HAP-1 (cell line): ENCODE measurements around the gene DISC1.

Experiments
- DNase-seq, 2 experiments: peaks; one replicate each; pipeline ENCODE4 v3.0.0-alpha.2; 2016 to 2020; ENCODE audit warnings: low spot score in 2 of 2
- H3K27me3 ChIP-seq: fragments of 250-450 bp; sonication (Bioruptor Pico); 2 replicates; pipeline ENCODE4 v1.5.1; 2020; ENCODE audit warnings: low read depth, mild to moderate bottlenecking, moderate library complexity
- H3K36me3 ChIP-seq: fragments of 250-450 bp; sonication (Bioruptor Pico); replicated peaks from 2 replicates; pipeline ENCODE4 v1.5.1; 2020; ENCODE audit warnings: mild to moderate bottlenecking
- H3K4me1 ChIP-seq: fragments of 250-450 bp; sonication (Bioruptor Pico); 2 replicates; pipeline ENCODE4 v1.5.1; 2020; ENCODE audit warnings: mild to moderate bottlenecking
- H3K4me3 ChIP-seq: fragments of 250-450 bp; sonication (Bioruptor Pico); 2 replicates; pipeline ENCODE4 v1.5.1; 2020; ENCODE audit warnings: mild to moderate bottlenecking, moderate library complexity
- H3K9me3 ChIP-seq: fragments of 250-450 bp; sonication (Bioruptor Pico); 2 replicates; pipeline ENCODE4 v1.5.1; 2020; ENCODE audit warnings: mild to moderate bottlenecking, moderate library complexity
- in situ Hi-C: fragments of 300-500 bp; cut with MboI; formaldehyde crosslinking; loops from 3 replicates; pipeline ENCODE4 v1.14.3; 2020; ENCODE audit warnings: low sequenced_read_pairs, inconsistent platforms, mixed read lengths

Gene DISC1

DNA sequence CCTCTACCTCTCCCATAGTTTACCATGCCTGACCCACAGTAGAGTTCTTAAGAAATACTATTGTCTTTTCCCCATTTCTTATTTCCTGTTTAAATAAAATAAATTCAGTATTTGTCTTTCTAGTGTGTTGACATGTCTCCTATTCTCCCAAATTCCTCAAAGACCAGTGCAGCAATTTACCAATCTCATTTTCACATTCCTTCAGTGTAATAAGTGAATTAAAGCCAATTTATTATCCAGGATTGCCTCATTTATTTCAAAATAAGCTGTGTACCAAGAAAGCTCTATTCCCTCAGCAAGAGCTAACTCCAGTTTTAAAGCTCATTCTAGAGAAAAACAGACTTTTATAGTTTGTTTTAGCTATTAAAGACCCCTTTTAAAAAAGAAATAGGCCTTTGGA, 49.9 kb downstream of the DISC1 start:
- no peaks in the 10 kb centered on the region for H3K36me3 ChIP-seq
- in situ Hi-C loops: no loop called here
- no peak overlapping the region for H3K4me3 ChIP-seq
- no peaks in the 10 kb centered on the region for H3K4me1 ChIP-seq
- H3K27me3 ChIP-seq: no peaks in the 10 kb centered on the region
- H3K9me3 ChIP-seq: no peaks in the 10 kb centered on the region
- no peak for DNase-seq

DNA sequence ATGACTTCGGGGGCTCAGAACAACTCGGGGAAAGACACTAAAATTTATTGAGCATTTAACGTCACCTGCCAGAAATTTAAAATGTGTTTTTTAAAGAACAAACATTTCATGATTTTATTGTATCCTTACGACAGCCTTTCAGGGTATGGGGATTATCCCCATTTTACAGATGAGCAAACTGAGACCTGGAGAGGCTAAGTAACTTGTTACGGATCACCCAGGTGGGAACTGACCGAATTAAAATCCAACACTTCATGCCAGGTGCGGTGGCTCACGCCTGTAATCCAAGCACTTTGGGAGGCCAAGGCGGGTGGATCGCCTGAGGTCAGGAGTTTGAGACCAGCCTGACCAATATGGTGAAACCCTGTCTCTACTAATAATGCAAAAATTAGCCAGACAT, 50.9 kb downstream of the DISC1 start:
- Histone ChIP-seq H3K36me3 (no peaks in the 10 kb centered on the region), H3K27me3 (no peaks in the 10 kb centered on the region), H3K4me3 (no peak overlapping the region), H3K9me3 (no peaks in the 10 kb centered on the region), H3K4me1 (no peaks in the 10 kb centered on the region)
- in situ Hi-C loops: no loop called here
- DNase-seq: no peak

DNA sequence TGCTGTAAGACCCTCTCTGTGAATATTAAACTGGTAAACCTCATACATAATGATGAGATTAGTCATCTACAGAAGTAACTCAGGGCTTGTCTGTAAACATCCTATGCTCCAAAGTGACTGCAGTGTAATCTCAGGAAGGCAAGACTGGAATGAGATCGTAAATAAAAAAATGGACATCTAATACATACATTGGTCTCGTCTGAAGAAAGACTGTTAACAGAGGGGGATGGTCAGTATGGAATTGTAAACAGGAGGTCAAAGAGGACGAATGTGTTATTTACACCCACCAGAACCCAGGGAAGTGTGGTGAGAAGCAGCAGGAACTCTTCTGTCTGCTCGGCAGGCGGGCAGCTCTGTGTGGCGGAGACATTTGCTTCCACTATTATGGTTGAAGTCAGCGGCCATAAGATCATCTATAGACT, 51.4 kb downstream of the DISC1 start:
- no peaks in the 10 kb centered on the region for H3K36me3 ChIP-seq
- no peaks in the 10 kb centered on the region for H3K9me3 ChIP-seq
- H3K4me3 ChIP-seq: no peak overlapping the region
- no peaks in the 10 kb centered on the region for H3K4me1 ChIP-seq
- H3K27me3 ChIP-seq: no peaks in the 10 kb centered on the region
- no peak for DNase-seq
- in situ Hi-C loops: no loop called here

DNA sequence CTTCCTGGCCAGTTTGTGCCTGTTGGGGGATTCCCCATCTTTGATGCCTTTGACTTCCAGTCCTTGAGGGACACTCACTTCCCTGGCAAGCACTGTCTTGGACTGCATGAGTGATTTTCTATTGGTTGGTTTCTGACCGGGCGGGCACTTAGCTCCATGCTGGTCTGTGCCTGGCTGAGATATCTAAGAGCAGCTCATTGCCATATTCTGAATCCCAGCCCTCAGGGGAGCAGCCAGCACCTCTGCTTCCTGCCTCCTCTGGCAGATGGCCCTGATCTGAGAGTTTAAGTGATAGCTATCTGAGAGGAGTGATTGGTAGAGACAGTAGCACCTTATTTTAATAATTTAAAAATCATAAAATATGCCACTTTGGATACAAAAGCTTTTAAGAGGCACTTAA, 52.5 kb downstream of the DISC1 start:
- Histone ChIP-seq H3K9me3 (no peaks in the 10 kb centered on the region), H3K36me3 (no peaks in the 10 kb centered on the region), H3K4me3 (no peak overlapping the region), H3K4me1 (no peaks in the 10 kb centered on the region), H3K27me3 (no peaks in the 10 kb centered on the region)
- in situ Hi-C loops: no loop called here
- DNase-seq: no peak

DNA sequence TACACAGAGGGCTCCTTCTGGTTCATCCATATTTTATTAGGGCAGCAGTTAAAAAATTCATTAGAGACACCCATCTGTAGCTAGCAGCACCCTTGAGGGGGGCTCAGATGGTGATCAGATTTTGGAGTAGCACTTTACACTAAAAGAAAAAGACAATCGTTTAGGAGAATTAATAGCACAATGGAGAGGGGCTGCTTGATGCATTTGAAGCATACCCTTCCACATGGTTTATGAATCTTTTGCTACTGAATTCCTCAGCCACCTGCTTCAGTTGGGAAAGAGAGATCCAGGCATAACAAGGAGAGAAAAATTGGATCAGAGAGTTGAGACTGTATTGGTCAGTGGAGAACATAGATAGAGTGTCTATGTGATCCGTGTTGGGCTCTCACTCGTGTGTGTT, 54.4 kb downstream of the DISC1 start:
- no peak for DNase-seq
- in situ Hi-C loops: no loop called here
- no peak overlapping the region for H3K4me3 ChIP-seq
- H3K27me3 ChIP-seq: no peaks in the 10 kb centered on the region
- no peaks in the 10 kb centered on the region for H3K4me1 ChIP-seq
- H3K9me3 ChIP-seq: no peaks in the 10 kb centered on the region; the same call in 1 of the 2 replicates
- H3K36me3 ChIP-seq: no peaks in the 10 kb centered on the region

DNA sequence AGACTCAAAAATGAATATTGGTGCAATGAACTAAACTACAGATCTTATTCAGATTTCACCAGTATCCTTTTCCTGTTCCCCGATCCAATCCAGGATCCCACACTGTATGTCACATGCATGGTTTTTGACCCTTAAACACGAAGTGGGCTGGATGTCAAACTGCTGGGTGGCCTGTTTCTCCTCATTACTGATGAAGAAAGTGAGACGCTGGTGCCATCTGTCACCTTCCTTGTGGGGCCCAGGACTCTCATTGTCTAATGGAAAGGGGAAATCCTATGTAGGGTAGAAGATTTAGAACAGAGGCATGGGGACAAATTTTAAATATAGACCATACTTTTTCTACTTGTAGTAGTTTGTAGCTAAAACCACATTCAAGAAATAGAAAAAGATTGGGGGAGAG, 56.2 kb downstream of the DISC1 start:
- Histone ChIP-seq H3K4me3 (no peak overlapping the region), H3K27me3 (no peaks in the 10 kb centered on the region), H3K36me3 (no peaks in the 10 kb centered on the region), H3K4me1 (no peaks in the 10 kb centered on the region), H3K9me3 (no peaks in the 10 kb centered on the region; the same call in 1 of the 2 replicates)
- in situ Hi-C loops: no loop called here
- no peak for DNase-seq

DNA sequence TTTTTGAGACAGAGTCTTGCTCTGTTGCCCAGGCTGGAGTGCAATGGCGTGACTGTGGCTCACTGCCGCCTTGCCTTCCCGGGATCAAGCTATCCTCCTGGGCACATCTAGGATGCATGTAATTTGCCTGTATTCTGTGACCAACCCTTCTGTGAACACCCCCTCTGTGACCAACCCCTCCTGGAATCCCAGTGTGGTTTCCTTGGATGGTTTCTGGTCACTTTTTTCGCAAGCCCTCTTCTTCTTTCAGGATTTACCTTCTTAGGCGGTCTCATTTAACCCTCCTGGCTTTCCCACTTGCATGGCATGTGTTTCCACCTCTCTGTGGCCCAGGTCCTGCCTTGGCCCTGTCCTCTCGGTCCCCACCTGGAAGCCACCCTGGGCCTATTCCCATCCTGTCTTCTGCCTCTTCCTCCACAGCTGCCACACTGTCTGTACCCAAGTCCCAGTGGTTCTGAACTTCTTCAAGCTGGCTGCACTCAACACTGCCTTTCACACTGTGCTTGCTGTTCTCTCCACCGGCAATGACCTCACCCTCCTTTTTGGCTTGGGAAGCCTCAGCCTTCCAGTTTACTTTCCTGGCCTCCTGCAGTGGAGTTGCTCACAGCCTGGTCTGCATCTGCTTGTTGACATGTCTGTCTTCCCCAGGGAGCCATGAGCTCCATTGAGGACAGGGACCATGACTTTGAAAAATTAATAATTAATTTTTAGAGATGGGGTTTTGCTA, 57.0 kb downstream of the DISC1 start:
- Histone ChIP-seq H3K27me3 (no peaks in the 10 kb centered on the region), H3K9me3 (no peaks in the 10 kb centered on the region; the same call in 1 of the 2 replicates), H3K36me3 (no peaks in the 10 kb centered on the region), H3K4me1 (no peaks in the 10 kb centered on the region), H3K4me3 (no peak overlapping the region)
- in situ Hi-C loops: no loop called here
- no peak for DNase-seq

DNA sequence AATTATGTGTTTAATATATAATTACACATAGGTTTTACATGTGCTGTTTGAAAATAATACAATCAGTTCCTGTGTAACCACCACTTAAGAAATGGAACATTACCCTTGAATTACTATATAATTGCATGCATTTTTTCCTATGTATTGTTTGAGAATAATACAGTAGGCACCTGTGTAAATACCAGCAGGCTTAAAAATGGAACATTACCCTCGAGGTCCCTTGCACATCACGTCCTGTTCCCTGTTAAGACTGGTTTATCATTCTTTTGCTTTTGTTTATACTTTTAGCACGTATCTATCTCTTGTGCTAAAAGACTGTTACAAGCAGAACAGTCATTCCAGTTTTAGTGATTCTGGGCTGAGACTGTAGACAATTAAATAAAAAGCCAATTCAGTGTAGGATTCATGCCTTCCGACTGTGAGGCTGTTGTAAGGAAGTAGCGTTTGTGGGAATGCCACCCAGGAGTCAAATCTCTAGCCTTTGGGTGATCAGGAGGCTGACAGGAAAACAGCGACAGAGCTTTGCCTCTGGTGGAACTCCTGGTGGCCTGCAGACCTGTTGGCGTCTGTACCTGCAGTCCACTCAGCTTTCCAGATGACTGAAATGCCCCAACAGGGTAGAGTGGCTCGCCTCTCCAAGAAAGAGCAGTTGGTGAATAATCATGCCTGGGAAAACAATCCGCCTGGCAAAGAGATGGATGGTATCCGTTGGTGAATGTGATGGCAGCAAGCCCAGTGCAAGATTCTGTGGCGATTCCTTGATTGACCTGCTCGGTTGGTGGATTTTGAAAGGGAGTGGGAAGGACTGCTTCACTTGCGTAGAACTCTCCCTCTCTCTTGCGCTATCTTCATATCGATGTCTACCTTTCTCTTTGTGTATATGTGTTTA, 58.0 kb downstream of the DISC1 start:
- Histone ChIP-seq H3K4me3 (no peak overlapping the region), H3K36me3 (no peaks in the 10 kb centered on the region), H3K9me3 (no peaks in the 10 kb centered on the region; the same call in 1 of the 2 replicates), H3K4me1 (no peaks in the 10 kb centered on the region), H3K27me3 (no peaks in the 10 kb centered on the region)
- in situ Hi-C loops: no loop called here
- no peak for DNase-seq

DNA sequence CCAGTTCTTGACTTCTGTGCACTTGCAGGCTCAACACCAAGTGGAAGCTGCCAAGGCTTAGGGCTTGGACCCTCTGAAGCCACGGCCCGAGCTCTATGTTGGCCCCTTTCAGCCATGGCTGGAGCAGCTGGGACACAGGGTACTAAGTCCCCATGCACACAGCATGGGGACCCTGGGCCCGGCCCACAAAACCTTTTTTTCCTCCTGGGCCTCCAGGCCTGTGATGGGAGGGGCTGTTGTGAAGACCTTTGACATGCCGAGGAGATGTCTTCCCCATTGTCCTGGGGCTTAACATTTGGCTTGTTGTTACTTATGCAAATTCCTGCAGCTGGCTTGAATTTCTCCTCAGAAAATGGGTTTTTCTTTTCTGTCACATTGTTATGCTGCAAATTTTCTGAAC, 59.8 kb downstream of the DISC1 start:
- Histone ChIP-seq H3K9me3 (no peaks in the 10 kb centered on the region; the same call in 1 of the 2 replicates), H3K4me1 (no peaks in the 10 kb centered on the region), H3K27me3 (no peaks in the 10 kb centered on the region), H3K4me3 (no peak overlapping the region), H3K36me3 (no peaks in the 10 kb centered on the region)
- no peak for DNase-seq
- in situ Hi-C loops: no loop called here

DNA sequence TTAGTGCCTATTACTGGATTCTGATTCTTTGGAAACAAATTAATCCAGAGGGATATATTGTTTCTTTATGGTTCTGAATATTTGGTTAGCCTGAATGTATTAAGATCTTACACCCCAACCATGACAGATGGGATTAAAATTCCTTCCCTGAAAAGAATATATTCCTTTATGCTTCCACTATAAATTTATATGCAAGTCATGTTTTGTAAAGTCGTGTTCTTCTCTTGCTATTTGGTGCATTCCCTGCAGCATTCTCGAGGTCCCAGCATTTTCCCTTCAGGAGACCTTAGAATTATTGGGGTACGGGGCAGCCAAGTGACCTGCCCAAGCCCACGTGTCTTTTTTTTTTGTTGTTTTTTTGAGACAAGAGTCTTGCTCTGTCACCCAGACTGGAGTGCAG, 62.4 kb downstream of the DISC1 start:
- Histone ChIP-seq H3K27me3 (no peaks in the 10 kb centered on the region), H3K36me3 (no peaks in the 10 kb centered on the region), H3K4me3 (no peak overlapping the region), H3K4me1 (no peaks in the 10 kb centered on the region), H3K9me3 (no peaks in the 10 kb centered on the region; the same call in 1 of the 2 replicates)
- DNase-seq: no peak
- in situ Hi-C loops: no loop called here

DNA sequence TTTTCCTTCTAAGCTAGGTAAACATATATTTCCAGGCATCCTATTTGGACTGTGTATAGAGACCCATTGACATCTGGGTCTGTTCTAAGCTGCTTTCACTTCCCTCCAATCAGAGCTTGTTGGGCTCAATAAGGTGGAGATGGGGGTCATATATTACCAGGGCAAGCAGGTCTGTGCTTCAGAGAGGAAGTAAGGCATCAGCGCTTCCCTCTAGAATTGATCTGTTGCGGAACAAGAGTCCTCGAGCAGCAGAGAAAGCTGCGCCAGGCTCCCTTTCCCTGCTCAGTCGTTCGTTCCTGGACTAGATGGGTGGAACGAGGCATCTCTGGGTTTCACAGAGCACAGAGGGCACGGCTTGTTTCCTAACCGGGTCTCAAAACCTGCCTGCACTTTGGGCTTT, 63.5 kb downstream of the DISC1 start:
- Histone ChIP-seq H3K4me1 (no peaks in the 10 kb centered on the region), H3K4me3 (no peak overlapping the region), H3K27me3 (no peaks in the 10 kb centered on the region), H3K36me3 (no peaks in the 10 kb centered on the region), H3K9me3 (no peaks in the 10 kb centered on the region; the same call in 1 of the 2 replicates)
- no peak for DNase-seq
- in situ Hi-C loops: no loop called here

DNA sequence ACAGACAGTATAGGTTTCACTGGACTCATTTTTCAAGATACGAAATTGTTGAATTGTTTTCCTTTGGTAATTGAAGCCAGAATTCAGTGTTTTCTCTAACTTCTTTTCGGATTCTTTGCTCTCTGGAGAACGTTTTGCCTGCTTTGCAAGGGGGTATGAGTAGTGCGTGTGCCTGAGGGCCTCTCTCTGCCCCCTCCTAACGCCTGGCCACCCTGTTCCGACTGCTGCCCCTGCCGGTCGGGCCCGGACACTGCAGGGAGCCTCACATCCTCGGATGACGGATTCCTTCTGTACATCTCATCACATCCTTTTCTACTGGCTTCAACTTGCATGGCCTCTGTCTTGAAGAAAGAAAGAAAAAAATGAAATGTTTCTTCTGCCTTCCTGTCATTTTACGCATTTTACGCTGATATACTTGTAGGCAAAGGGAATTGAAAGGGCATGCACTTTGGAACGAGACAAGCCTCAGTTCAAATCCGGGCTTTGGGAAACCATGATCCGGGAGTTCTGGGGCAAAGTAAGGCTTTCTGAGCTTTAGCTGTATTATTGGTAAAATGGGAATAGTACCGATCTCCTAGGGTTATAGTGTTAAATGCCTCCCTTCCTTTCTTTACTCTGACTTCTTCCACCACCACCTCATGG, 65.1 kb downstream of the DISC1 start:
- Histone ChIP-seq H3K27me3 (no peaks in the 10 kb centered on the region), H3K4me1 (no peaks in the 10 kb centered on the region), H3K36me3 (no peaks in the 10 kb centered on the region), H3K4me3 (no peak overlapping the region), H3K9me3 (no peaks in the 10 kb centered on the region)
- in situ Hi-C loops: no loop called here
- DNase-seq: peak in 1 of 2 experiments; percentile 52

DNA sequence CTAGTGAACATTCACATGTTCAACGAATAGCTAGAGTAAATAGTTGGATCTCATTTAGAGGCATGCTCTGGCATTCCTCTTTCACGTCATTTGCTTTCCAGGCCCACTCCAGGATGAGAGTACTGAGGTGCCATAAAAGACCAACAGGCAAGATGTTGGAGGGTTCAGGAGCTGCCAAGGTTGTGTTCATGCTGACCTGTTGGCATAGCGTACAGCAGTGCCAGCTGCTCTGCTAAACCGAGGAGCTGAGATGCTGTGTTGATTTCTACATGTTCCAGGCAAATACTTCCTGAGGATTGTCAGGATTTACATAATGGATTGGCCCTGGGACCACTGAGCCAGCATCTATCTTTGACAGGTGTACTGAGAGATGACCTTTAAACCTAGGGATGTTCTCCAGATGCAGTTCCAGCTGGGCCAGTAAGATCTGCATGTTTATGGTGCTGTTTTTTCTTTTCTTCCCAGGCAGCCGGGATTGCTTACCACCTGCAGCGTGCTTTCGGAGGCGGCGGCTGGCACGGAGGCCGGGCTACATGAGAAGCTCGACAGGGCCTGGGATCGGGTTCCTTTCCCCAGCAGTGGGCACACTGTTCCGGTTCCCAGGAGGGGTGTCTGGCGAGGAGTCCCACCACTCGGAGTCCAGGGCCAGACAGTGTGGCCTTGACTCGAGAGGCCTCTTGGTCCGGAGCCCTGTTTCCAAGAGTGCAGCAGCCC, 66.9 kb downstream of the DISC1 start:
- no peak for DNase-seq
- in situ Hi-C loops: no loop called here
- Histone ChIP-seq H3K36me3 (no peaks in the 10 kb centered on the region), H3K9me3 (no peaks in the 10 kb centered on the region), H3K4me3 (no peak overlapping the region), H3K27me3 (no peaks in the 10 kb centered on the region), H3K4me1 (no peaks in the 10 kb centered on the region)
